ENCODE measurements around the gene ZNF488.
A peak's percentile ranks its signal among the peaks of the same experiment; 100 is the strongest.

Gene ZNF488

GRCh38 chr10:47357911-47358310 is 26.2 kb downstream of the ZNF488 start:
- TF ChIP-seq CTCF (IDR thresholded peaks at IDR 0.05; ENCODE audit: control insufficient read depth, insufficient read depth, low read depth, low read length, missing control alignments), result no peak
- no peak overlapping the region for H3K4me3 ChIP-seq (ENCODE audit: control insufficient read depth, low read depth, low read length)
- no peak for DNase-seq (ENCODE audit: low read depth)

- no peak overlapping the region for H3K4me3 ChIP-seq (ENCODE audit: control insufficient read depth, low read depth, low read length)
- no peak for TF ChIP-seq CTCF (IDR thresholded peaks at IDR 0.05; ENCODE audit: control insufficient read depth, insufficient read depth, low read depth, low read length, missing control alignments)
- DNase-seq (ENCODE audit: low read depth), result no peak
These were observed 26.9 kb downstream of the ZNF488 start for GRCh38 chr10:47357131-47357582.

- no peak overlapping the region for H3K4me3 ChIP-seq (ENCODE audit: control insufficient read depth, low read depth, low read length)
- TF ChIP-seq CTCF (IDR thresholded peaks at IDR 0.05; ENCODE audit: control insufficient read depth, insufficient read depth, low read depth, low read length, missing control alignments), result no peak
- DNase-seq (ENCODE audit: low read depth), result no peak
These were observed 27.4 kb downstream of the ZNF488 start for GRCh38 chr10:47356708-47357107.

- H3K4me3 ChIP-seq (ENCODE audit: control insufficient read depth, low read depth, low read length), result no peak overlapping the region
- no peak for DNase-seq (ENCODE audit: low read depth)
- TF ChIP-seq CTCF (IDR thresholded peaks at IDR 0.05; ENCODE audit: control insufficient read depth, insufficient read depth, low read depth, low read length, missing control alignments), result no peak
These were observed 29.2 kb downstream of the ZNF488 start for GRCh38 chr10:47354900-47355299.

GRCh38 chr10:47354165-47354564 is 29.9 kb downstream of the ZNF488 start:
- no peak for DNase-seq (ENCODE audit: low read depth)
- no peak overlapping the region for H3K4me3 ChIP-seq (ENCODE audit: control insufficient read depth, low read depth, low read length)
- peak; percentile 48 for TF ChIP-seq CTCF (IDR thresholded peaks at IDR 0.05; ENCODE audit: control insufficient read depth, insufficient read depth, low read depth, low read length, missing control alignments)

- H3K4me3 ChIP-seq (ENCODE audit: control insufficient read depth, low read depth, low read length), result no peak overlapping the region
- no peak for DNase-seq (ENCODE audit: low read depth)
- no peak for TF ChIP-seq CTCF (IDR thresholded peaks at IDR 0.05; ENCODE audit: control insufficient read depth, insufficient read depth, low read depth, low read length, missing control alignments)
These were observed 30.7 kb downstream of the ZNF488 start for GRCh38 chr10:47353351-47353750.
